WTC11 (cell line): ENCODE results near the gene ITGA1. TPM values are rescaled to one million over a fixed set of nuclear protein-coding genes. Genes with fewer than 3 reads are reported as not detected.
"Not testable (repeated sequence)": the region's sequence is repeated elsewhere in the genome, so short reads cannot be mapped to it uniquely, and the experiment has no call there.

Experiments
- ATAC-seq: fragments of 200-7000 bp; cut with Tn5 transposase; 2 replicates; pipeline ENCODE4 v1.10.0; 2021; ENCODE audit warnings: mild to moderate bottlenecking, moderate library complexity
- CTCF ChIA-PET: fragments of 300-600 bp; sonication (Branson Sonifier 250); formaldehyde crosslinking; loops from one replicate; lab custom pipeline; 2021; ENCODE audit warnings: antibody characterized with exemption; lab: Charles Lee
- POLR2A ChIA-PET: fragments of 350-600 bp; sonication (Branson Sonifier 250); formaldehyde crosslinking; loops from one replicate; lab custom pipeline; 2021; ENCODE audit warnings: antibody characterized with exemption; lab: Charles Lee
- DNase-seq: peaks from one replicate; pipeline ENCODE4 v3.0.0; 2021; ENCODE audit warnings: low spot score
- H3K27ac Mint-ChIP-seq: 2 replicates; pipeline ENCODE4 v1.8.0; 2021; ENCODE audit warnings: mixed read lengths
- H3K27me3 Mint-ChIP-seq: 2 replicates; pipeline ENCODE4 v1.8.0; 2021; ENCODE audit warnings: low read depth, mild to moderate bottlenecking, moderate library complexity, mixed read lengths
- H3K36me3 Mint-ChIP-seq: 2 replicates; pipeline ENCODE4 v1.8.0; 2021; ENCODE audit warnings: mixed read lengths
- H3K4me1 Mint-ChIP-seq: 2 replicates; pipeline ENCODE4 v1.8.0; 2022; ENCODE audit warnings: mixed read lengths
- H3K4me3 Mint-ChIP-seq: 2 replicates; pipeline ENCODE4 v1.8.0; 2021; ENCODE audit warnings: mild to moderate bottlenecking, moderate library complexity, mixed read lengths
- H3K9me3 Mint-ChIP-seq: 2 replicates; pipeline ENCODE4 v1.8.0; 2021; ENCODE audit warnings: mixed read lengths
- ARID4B ChIP-seq: sonication (generic); formaldehyde crosslinking; IDR thresholded peaks from 2 replicates; pipeline ENCODE4 v1.8.0; 2023; ENCODE audit warnings: missing genetic modification reagents, mild to moderate bottlenecking, borderline replicate concordance
- EMX1 ChIP-seq: fragments of 250-450 bp; sonication (Bioruptor Pico); IDR thresholded peaks from 2 replicates; pipeline ENCODE4 v1.8.0; 2021; ENCODE audit warnings: mild to moderate bottlenecking
- FOXK1 ChIP-seq: sonication (generic); formaldehyde crosslinking; IDR thresholded peaks from 2 replicates; pipeline ENCODE4 v1.8.0; 2022; ENCODE audit warnings: mild to moderate bottlenecking, moderate library complexity, missing genetic modification reagents
- GABPB1 ChIP-seq: sonication (generic); formaldehyde crosslinking; IDR thresholded peaks from 2 replicates; pipeline ENCODE4 v1.8.1; 2023; ENCODE audit warnings: mild to moderate bottlenecking, missing genetic modification reagents
- GRHL2 ChIP-seq: fragments of 250-450 bp; sonication (Bioruptor Pico); IDR thresholded peaks from 2 replicates; pipeline ENCODE4 v1.8.0; 2022; ENCODE audit warnings: mild to moderate bottlenecking, moderate library complexity; ENCODE audit not compliant: insufficient replicate concordance, severe bottlenecking
- MYBL2 ChIP-seq: sonication (generic); formaldehyde crosslinking; IDR thresholded peaks from 2 replicates; pipeline ENCODE4 v1.8.1; 2023; ENCODE audit warnings: mild to moderate bottlenecking, moderate library complexity, missing genetic modification reagents
- NFYB ChIP-seq: sonication (generic); formaldehyde crosslinking; conservative IDR thresholded peaks from 2 replicates; pipeline ENCODE4 v1.8.0; 2022; ENCODE audit warnings: low read depth, missing genetic modification reagents
- NR2C2 ChIP-seq: sonication (generic); formaldehyde crosslinking; IDR thresholded peaks from 2 replicates; pipeline ENCODE4 v1.8.0; 2022; ENCODE audit warnings: mild to moderate bottlenecking, missing genetic modification reagents
- TCF7 ChIP-seq: sonication (generic); formaldehyde crosslinking; IDR thresholded peaks from 2 replicates; pipeline ENCODE4 v1.8.0; 2022; ENCODE audit warnings: mild to moderate bottlenecking, low read depth, missing genetic modification reagents, moderate library complexity
- TEAD1 ChIP-seq: sonication (generic); formaldehyde crosslinking; IDR thresholded peaks from 2 replicates; pipeline ENCODE4 v1.8.0; 2022; ENCODE audit warnings: mild to moderate bottlenecking, missing genetic modification reagents
- USF2 ChIP-seq: sonication (generic); formaldehyde crosslinking; IDR thresholded peaks from 2 replicates; pipeline ENCODE4 v1.8.1; 2023; ENCODE audit warnings: mild to moderate bottlenecking, missing genetic modification reagents, moderate library complexity
- ZNF219 ChIP-seq: sonication (generic); formaldehyde crosslinking; IDR thresholded peaks from 2 replicates; pipeline ENCODE4 v1.8.0; 2023; ENCODE audit warnings: missing genetic modification reagents, mild to moderate bottlenecking, borderline replicate concordance
- ZNF263 ChIP-seq: sonication (generic); formaldehyde crosslinking; IDR thresholded peaks from 2 replicates; pipeline ENCODE4 v1.8.1; 2022; ENCODE audit warnings: low read depth, mild to moderate bottlenecking, moderate library complexity, missing genetic modification reagents
- ZNF317 ChIP-seq: sonication (generic); formaldehyde crosslinking; IDR thresholded peaks from 2 replicates; pipeline ENCODE4 v1.8.1; 2023; ENCODE audit warnings: low read depth, mild to moderate bottlenecking, moderate library complexity, missing genetic modification reagents, borderline replicate concordance
- ZNF512 ChIP-seq: sonication (generic); formaldehyde crosslinking; IDR thresholded peaks from 2 replicates; pipeline ENCODE4 v1.8.1; 2022; ENCODE audit warnings: missing genetic modification reagents, borderline replicate concordance
- total RNA-seq: library from RNA; stranded (reverse); gene quantifications from 3 replicates; pipeline ENCODE4 v1.2.3, GENCODE V29; 2021
- TF ChIP-seq, protein P1 (sequence below): sonication (generic); formaldehyde crosslinking; IDR thresholded peaks from 2 replicates; pipeline ENCODE4 v1.8.1; 2023; ENCODE audit warnings: mild to moderate bottlenecking, missing genetic modification reagents
- TF ChIP-seq, protein P2 (sequence below): fragments of 250-450 bp; sonication (Bioruptor Pico); IDR thresholded peaks from 2 replicates; pipeline ENCODE4 v1.9.0; 2021; ENCODE audit warnings: moderate library complexity, mild to moderate bottlenecking, inconsistent platforms, borderline replicate concordance
- TF ChIP-seq, protein P3 (sequence below): sonication (generic); formaldehyde crosslinking; IDR thresholded peaks from 2 replicates; pipeline ENCODE4 v1.8.1; 2023; ENCODE audit warnings: mild to moderate bottlenecking, missing genetic modification reagents, moderate library complexity

Gene ITGA1
- total RNA-seq, 1 experiment from 2014 or later: 6.5 TPM

GRCh38 chr5:52864371-52864770, 76.7 kb downstream of the ITGA1 start (continued):
- TF ChIP-seq, protein P1, sequence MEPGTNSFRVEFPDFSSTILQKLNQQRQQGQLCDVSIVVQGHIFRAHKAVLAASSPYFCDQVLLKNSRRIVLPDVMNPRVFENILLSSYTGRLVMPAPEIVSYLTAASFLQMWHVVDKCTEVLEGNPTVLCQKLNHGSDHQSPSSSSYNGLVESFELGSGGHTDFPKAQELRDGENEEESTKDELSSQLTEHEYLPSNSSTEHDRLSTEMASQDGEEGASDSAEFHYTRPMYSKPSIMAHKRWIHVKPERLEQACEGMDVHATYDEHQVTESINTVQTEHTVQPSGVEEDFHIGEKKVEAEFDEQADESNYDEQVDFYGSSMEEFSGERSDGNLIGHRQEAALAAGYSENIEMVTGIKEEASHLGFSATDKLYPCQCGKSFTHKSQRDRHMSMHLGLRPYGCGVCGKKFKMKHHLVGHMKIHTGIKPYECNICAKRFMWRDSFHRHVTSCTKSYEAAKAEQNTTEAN (CRISPR knock-in tag): no peak
- TF ChIP-seq, protein P2, sequence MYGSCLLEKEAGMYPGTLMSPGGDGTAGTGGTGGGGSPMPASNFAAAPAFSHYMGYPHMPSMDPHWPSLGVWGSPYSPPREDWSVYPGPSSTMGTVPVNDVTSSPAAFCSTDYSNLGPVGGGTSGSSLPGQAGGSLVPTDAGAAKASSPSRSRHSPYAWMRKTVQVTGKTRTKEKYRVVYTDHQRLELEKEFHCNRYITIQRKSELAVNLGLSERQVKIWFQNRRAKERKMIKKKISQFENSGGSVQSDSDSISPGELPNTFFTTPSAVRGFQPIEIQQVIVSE (CRISPR knock-in tag): no peak
- TF ChIP-seq, all 79 proteins: peak for 0

DNA sequence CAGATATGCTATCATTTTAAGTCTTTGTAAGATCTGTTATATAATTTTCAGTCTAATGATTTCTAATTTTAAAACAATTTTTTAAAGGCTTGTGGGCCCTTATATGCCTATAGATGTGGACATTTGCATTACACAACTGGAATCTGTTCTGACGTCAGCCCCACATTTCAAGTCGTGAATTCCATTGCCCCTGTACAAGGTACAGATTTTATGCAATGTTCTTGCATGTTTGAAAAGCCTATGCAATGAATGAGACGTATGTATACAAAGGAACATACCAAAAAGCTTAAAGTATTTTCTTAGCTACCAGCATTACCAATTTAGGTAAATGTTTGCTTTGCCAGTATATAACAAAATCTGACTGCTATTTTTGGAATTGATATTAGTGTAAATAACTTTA, 77.2 kb downstream of the ITGA1 start:
- Mint-ChIP-seq H3K4me1 (no peaks in the 10 kb centered on the region), H3K9me3 (no peaks in the 10 kb centered on the region), H3K27me3 (no peaks in the 10 kb centered on the region), H3K27ac (no peak overlapping the region), H3K4me3 (no peak overlapping the region), H3K36me3 (no peaks in the 10 kb centered on the region)
- TF ChIP-seq GABPB1 (0 out of 2 replicates have a peak, but pooled peaks have one; percentile 22), TCF7 (CRISPR knock-in tag) (no peak)
- ATAC-seq: no peak
- CTCF ChIA-PET: interaction anchor here (0.6 kb wide), 1 partner anchor 53 kb away, joined by 7 read pairs; no protein-coding TSS in a partner anchor
- POLR2A ChIA-PET: no interaction called here
- no peak for DNase-seq

GRCh38 chr5:52865991-52866390, 78.3 kb downstream of the ITGA1 start:
- H3K9me3 Mint-ChIP-seq, POLR2A ChIA-PET, H3K4me3 Mint-ChIP-seq, H3K36me3 Mint-ChIP-seq, H3K27ac Mint-ChIP-seq, H3K4me1 Mint-ChIP-seq, ATAC-seq, DNase-seq, H3K27me3 Mint-ChIP-seq, CTCF ChIA-PET: not testable (repeated sequence)

DNA sequence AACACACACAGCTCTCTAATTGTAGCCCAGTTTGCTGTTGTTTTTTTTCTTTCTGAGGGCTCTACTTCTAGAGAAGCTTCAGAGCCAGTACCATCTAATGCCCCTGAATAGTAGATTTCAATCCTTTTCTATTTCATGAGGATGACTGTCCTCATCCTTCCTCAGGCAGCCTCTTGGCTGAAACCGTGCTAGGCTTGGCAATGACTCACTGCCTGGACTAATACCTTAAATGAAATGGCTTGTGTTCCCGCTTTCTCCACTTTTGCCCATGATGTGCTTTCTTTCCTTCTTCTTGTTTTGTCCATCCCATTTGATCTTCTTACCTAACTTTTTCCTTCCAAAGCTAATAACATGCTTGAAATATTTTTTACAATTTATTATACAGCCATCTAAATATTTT, 80.1 kb downstream of the ITGA1 start:
- no peak overlapping the region for H3K27ac Mint-ChIP-seq
- TF ChIP-seq ZNF219 (CRISPR knock-in tag) (no peak), ZNF512 (CRISPR knock-in tag) (no peak), FOXK1 (CRISPR knock-in tag) (no peak), TCF7 (CRISPR knock-in tag) (no peak), NR2C2 (CRISPR knock-in tag) (no peak), ARID4B (no peak), USF2 (CRISPR knock-in tag) (no peak), ZNF263 (no peak), NFYB (CRISPR knock-in tag) (no peak), ZNF317 (no peak), TEAD1 (CRISPR knock-in tag) (no peak), GRHL2 (CRISPR knock-in tag) (no peak), MYBL2 (CRISPR knock-in tag) (no peak), EMX1 (no peak)
- TF ChIP-seq, protein P3, sequence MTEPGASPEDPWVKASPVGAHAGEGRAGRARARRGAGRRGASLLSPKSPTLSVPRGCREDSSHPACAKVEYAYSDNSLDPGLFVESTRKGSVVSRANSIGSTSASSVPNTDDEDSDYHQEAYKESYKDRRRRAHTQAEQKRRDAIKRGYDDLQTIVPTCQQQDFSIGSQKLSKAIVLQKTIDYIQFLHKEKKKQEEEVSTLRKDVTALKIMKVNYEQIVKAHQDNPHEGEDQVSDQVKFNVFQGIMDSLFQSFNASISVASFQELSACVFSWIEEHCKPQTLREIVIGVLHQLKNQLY (CRISPR knock-in tag): no peak

More for the DNA sequence above, 80.1 kb downstream of the ITGA1 start:
- ChIA-PET CTCF (interaction anchor here (0.6 to 2.1 kb wide), 2 partner anchors 25 to 48 kb away, joined by 3 to 6 read pairs; no protein-coding TSS in a partner anchor), POLR2A (interaction anchor here (0.5 kb wide), 1 partner anchor 344 kb away, joined by 3 read pairs; no protein-coding TSS in a partner anchor)
- Mint-ChIP-seq H3K9me3 (no peaks in the 10 kb centered on the region), H3K27me3 (no peaks in the 10 kb centered on the region), H3K36me3 (no peaks in the 10 kb centered on the region), H3K4me1 (peaks cover 5% of the 10 kb centered on the region), H3K4me3 (no peak overlapping the region)
- ATAC-seq: no peak
- DNase-seq: no peak
